Loucy (cell line): ENCODE results near the gene RAD52.

ENCODE experiments used
- CTCF ChIP-seq: fragments of 200-600 bp; sonication (generic); conservative IDR thresholded peaks from 2 replicates; pipeline ENCODE4 v1.5.1; 2014; ENCODE audit warnings: mild to moderate bottlenecking, antibody characterized with exemption, low read length
- EZH2phosphoT487 ChIP-seq: fragments of 200-600 bp; IDR thresholded peaks from 2 replicates; pipeline ENCODE4 v1.6.1; 2018; ENCODE audit warnings: antibody characterized with exemption, mild to moderate bottlenecking, moderate library complexity, borderline replicate concordance

GRCh38 chr12:953776-954175 lies 4.3 kb upstream of the RAD52 start:
- TF ChIP-seq CTCF: no peak
- TF ChIP-seq EZH2phosphoT487: no peak
